HG02938 (cell line): Measurements from ENCODE around the gene CABP4.

Source experiments
- ATAC-seq: cut with Tn5 transposase; IDR thresholded peaks from one replicate; pipeline ENCODE4 v1.9.1; 2021; ENCODE audit warnings: mild to moderate bottlenecking, moderate library complexity; ENCODE audit not compliant: unreplicated experiment

CABP4 gene

DNA sequence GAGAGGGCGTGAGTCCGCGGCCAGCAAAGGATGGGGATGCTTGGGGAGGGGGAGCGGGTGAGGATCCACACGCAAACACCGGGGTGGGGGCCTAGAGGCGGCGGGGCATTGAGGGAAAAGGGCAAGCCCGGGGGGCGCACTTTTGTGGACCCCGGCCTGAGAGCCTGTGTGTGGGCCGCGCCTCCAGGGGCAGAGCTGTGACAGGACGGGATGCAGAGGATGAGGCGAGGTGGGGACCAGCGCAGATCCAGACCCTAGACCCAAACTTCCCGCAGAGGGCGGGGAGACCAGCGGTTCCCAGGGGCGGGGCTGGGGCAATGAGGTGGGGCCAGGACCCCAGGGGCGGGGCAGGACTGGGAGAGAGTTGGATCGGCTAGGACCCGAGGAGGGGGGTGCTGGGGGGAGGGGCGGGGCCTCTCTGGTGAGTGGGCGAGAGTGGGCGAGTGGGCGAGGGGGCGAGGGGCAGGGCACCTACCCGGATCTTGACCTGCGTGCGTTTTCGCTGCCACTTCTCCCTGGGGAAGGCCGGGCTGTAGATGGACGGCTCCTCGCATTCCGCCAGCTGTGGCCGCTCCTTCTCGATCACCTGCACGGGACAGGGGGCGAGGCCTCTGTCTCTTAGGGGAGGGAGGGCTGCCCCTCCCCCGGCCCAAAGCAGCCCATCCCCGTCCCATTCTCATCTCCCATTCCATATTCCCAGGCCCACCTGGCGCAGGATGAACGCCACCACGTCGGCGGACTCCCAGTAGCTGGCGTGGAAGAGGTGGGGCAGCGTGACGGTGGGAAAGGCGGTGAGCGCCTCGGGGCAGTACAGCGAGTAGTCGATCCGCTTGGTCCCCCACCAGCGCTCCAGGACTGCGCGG, 39.4 kb downstream of the CABP4 start:
- no peak for ATAC-seq

- no peak for ATAC-seq
Measured at GRCh38 chr11:67495234-67496005, 40.3 kb downstream of the CABP4 start.

DNA sequence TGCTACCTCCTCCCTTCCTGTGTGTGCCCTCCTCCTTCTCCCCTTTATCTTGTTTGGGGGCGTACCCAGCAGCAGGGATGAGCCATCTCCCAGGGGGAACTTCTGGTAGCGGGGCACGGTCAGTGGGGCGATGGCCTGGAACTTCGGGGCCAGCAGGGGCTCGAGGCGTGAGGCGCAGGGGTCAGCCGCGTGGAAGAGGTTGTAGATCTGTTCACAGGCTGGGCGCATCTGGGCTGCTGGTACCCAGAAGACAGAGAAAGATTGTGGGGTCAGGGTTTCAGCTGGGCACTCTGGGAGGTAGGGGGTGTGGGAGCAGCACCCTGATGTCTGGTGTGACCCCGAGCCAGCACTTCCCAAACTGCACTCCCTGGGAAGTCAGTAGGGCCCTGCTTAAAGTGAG, 41.0 kb downstream of the CABP4 start:
- no peak for ATAC-seq

DNA sequence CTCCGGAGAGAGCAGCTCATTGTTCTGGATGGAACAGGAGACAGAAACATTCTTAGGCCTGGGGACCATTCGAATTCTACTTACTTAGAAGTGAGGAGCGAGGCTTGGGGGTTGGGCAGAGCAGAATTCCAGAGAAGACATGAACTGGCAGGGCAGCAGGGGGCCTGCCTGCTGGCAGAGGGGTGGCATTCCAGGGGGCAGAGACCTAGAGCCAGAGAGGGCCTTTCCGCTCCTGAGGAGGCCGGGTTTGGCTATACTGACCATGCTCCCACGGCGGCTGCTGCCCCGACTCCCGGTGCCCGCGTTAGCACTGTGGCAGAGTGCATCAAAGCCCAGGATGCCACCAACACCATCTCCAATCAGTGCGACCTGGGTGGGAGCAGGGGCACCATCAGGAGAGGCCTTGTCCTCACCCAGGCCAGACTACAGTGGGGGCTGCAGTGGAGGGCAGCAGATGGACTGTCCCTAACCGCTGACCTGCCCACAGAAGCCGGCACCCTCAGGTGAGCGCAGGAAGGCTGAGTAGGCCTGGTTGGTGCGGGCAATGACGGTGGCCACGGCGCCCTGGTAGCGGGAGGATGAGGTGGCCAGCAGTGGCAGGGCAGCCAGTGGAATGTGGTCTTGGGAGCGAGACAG, 42.6 kb downstream of the CABP4 start:
- no peak for ATAC-seq

- no peak for ATAC-seq
Measured at GRCh38 chr11:67498544-67498972, 43.4 kb downstream of the CABP4 start.

- no peak for ATAC-seq
Measured at GRCh38 chr11:67499808-67500483, 44.8 kb downstream of the CABP4 start.

- no peak for ATAC-seq
Measured at GRCh38 chr11:67500484-67500821, 45.3 kb downstream of the CABP4 start.

GRCh38 chr11:67500831-67501715, 45.9 kb downstream of the CABP4 start:
- no peak for ATAC-seq

DNA sequence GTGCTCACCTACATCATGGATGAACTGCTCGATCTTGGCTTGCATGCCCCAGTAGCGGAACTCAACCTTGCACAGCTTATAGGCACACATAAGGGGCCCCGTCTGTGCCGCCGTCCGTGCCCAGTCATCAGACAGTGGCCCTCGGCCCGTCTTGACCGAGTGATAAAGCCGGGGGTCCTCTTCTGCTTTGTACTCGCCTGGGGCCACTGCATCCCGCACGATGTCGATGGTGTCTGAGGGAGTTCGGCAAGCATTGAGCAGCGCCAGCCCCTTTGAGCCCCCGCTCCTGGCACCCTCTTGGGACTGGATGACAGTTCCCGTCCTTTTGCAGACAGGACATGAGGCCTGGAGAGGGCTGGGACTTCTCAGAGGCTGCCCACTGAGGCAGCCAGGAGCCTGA, 46.7 kb downstream of the CABP4 start:
- no peak for ATAC-seq

- no peak for ATAC-seq
Measured at GRCh38 chr11:67502328-67502979, 47.3 kb downstream of the CABP4 start.

- no peak for ATAC-seq
Measured at GRCh38 chr11:67503119-67504004, 48.2 kb downstream of the CABP4 start.

- ATAC-seq = no peak
Measured at GRCh38 chr11:67504005-67504949, 49.1 kb downstream of the CABP4 start.

DNA sequence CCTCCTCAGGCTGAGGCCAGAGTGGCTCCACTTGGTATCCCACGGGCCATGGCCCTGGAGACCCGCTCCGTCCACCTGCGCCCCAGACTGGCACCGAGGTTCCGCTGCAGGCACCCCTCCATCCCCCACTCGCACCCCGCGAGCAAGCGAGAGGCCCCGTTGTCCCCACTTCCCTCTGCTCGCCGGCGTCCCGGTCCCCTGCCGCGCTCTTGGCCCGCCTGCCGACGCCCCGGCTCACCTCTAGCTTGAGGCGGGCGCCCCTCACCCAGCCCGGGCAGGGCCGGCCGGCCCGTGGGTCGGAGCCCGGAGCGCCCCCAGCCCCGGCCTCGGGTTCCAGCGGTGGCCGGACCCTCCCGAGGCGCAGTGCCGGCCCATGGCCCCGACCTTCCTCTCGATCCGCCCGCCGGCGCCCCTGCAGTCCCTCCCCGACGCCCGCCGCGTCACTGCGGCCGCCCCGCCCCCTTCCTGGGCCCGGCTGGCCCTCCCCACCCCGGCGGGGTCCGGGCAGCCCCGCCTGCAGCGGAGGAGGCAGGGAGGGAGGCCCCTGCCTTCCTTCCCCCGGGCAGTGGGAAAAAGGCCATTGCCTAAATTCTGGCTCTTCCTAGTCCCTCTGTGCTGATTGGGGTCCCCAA, 49.9 kb downstream of the CABP4 start, which contains the start of gene PITPNM1:
Gene PITPNM1 (minus strand): TSS at position 414 of the 632 bp plus-strand sequence. CDS start 1,183 bp downstream, outside the sequence.
- ATAC-seq = no peak

DNA sequence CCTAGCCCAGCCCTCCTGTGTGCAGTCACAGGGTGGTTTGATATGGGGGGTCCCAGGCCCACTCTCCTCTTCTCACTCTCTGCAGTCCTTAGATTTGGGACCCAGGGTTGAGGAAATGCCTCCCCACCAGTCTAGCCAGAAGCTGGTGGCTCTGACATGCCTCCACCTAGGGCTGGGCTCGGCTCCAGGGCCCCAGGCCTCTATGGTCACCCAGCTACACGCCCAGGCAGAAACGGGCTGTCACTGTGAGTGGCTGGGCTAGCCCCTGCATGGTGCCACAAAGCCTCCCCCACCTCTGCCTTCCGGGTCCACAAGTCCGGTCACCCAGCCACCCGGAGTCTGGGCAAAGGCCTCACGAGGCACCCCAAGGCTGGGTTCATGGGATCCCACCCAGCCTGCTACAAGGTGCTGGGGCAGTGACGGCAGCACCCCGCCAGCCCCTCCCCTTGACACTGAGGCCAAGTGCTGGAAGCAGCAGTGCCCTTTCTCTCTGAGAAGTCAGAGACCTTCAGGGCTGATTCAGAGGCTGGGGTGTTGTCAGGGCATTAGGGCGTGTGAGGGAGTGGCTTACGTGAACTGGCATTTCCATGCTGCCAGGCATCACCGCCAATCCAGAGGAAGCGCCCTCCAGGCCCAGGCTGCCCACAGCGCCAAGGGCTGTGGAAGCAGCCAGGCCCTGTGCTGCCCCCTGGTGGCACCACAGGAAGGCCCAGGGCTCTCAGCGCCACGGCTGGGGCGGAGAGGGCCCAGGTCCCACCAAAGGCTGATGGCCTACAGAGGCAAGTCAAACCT, 50.6 kb downstream of the CABP4 start:
- ATAC-seq = no peak

GRCh38 chr11:67506426-67507051, 51.4 kb downstream of the CABP4 start:
- ATAC-seq = no peak
